ENCODE measurements around the gene POLR3B. TPM values are rescaled to one million over a fixed set of nuclear protein-coding genes. Genes with fewer than 3 reads are reported as not detected.

POLR3B gene
- total and polyA plus RNA-seq, 9 of the 15 experiments (the other 6 are each of a cell fraction or from before 2014, with no cell fraction given): 7.6 to 17.9 (median 14.4) TPM

DNA sequence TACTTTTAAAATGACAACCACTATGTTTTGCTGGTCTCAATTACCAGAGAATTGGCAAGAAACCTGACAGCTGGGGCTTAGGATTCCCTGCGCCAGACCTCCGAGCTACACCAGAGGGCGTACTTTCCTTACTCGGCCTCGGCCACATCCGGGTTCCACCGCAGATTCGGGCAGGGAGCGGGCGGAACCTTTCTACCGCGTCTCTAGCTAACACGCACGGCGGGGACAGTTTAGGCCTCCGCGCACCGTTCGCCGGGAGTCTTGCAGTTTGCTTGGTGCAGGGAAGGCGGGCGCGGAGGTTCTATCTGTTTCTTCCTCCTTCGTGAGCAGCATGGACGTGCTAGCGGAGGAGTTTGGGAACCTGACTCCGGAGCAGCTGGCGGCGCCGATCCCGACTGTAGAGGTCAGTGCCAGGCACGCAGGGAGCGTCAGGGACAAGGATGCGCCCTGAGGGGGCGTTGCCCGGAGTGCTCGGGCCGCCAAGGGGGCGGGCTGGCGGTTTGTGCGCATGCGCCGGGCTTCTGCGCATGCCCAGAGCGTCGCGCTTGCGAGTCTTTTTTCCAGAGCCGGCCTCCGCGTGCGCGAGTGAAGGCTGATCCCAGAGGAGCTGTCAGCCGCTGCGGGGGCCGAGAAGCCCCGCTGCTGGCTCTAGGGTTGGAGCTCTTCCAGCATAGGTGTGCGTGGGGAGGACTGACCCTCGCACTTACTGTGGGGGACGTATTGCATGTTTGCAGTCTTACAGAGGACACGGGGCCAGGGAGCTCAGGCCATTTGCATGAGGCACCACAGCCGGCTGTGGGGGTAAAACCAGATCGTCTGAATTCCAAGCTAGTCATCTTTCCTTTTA is at the start of gene POLR3B (continued):
- TF ChIP-seq, protein P1, sequence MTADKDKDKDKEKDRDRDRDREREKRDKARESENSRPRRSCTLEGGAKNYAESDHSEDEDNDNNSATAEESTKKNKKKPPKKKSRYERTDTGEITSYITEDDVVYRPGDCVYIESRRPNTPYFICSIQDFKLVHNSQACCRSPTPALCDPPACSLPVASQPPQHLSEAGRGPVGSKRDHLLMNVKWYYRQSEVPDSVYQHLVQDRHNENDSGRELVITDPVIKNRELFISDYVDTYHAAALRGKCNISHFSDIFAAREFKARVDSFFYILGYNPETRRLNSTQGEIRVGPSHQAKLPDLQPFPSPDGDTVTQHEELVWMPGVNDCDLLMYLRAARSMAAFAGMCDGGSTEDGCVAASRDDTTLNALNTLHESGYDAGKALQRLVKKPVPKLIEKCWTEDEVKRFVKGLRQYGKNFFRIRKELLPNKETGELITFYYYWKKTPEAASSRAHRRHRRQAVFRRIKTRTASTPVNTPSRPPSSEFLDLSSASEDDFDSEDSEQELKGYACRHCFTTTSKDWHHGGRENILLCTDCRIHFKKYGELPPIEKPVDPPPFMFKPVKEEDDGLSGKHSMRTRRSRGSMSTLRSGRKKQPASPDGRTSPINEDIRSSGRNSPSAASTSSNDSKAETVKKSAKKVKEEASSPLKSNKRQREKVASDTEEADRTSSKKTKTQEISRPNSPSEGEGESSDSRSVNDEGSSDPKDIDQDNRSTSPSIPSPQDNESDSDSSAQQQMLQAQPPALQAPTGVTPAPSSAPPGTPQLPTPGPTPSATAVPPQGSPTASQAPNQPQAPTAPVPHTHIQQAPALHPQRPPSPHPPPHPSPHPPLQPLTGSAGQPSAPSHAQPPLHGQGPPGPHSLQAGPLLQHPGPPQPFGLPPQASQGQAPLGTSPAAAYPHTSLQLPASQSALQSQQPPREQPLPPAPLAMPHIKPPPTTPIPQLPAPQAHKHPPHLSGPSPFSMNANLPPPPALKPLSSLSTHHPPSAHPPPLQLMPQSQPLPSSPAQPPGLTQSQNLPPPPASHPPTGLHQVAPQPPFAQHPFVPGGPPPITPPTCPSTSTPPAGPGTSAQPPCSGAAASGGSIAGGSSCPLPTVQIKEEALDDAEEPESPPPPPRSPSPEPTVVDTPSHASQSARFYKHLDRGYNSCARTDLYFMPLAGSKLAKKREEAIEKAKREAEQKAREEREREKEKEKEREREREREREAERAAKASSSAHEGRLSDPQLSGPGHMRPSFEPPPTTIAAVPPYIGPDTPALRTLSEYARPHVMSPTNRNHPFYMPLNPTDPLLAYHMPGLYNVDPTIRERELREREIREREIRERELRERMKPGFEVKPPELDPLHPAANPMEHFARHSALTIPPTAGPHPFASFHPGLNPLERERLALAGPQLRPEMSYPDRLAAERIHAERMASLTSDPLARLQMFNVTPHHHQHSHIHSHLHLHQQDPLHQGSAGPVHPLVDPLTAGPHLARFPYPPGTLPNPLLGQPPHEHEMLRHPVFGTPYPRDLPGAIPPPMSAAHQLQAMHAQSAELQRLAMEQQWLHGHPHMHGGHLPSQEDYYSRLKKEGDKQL (CRISPR knock-in tag; IDR thresholded peaks at IDR 0.05; ENCODE audit: borderline replicate concordance): no peak
- TF ChIP-seq, protein P2, sequence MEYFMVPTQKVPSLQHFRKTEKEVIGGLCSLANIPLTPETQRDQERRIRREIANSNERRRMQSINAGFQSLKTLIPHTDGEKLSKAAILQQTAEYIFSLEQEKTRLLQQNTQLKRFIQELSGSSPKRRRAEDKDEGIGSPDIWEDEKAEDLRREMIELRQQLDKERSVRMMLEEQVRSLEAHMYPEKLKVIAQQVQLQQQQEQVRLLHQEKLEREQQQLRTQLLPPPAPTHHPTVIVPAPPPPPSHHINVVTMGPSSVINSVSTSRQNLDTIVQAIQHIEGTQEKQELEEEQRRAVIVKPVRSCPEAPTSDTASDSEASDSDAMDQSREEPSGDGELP (CRISPR knock-in tag; IDR thresholded peaks at IDR 0.05; ENCODE audit: borderline replicate concordance): peak; percentile 97
- 0 out of 2 replicates have a peak, but pooled peaks have one; percentile 4 for TF ChIP-seq HIVEP1 (CRISPR knock-in tag; IDR thresholded peaks at IDR 0.05)
- TF ChIP-seq POLR2AphosphoS2 (IDR thresholded peaks at IDR 0.05; ENCODE audit: low read length): 0 out of 2 replicates have a peak, but pooled peaks have one; percentile 35
- peak; percentile 79 for TF ChIP-seq SMARCA5 (IDR thresholded peaks at IDR 0.05)
- TF ChIP-seq KDM1A (IDR thresholded peaks at IDR 0.05): 0 out of 4 replicates have a peak, but pooled peaks of 1 of the 2 experiments have one; percentile 16
- TF ChIP-seq, protein P3, sequence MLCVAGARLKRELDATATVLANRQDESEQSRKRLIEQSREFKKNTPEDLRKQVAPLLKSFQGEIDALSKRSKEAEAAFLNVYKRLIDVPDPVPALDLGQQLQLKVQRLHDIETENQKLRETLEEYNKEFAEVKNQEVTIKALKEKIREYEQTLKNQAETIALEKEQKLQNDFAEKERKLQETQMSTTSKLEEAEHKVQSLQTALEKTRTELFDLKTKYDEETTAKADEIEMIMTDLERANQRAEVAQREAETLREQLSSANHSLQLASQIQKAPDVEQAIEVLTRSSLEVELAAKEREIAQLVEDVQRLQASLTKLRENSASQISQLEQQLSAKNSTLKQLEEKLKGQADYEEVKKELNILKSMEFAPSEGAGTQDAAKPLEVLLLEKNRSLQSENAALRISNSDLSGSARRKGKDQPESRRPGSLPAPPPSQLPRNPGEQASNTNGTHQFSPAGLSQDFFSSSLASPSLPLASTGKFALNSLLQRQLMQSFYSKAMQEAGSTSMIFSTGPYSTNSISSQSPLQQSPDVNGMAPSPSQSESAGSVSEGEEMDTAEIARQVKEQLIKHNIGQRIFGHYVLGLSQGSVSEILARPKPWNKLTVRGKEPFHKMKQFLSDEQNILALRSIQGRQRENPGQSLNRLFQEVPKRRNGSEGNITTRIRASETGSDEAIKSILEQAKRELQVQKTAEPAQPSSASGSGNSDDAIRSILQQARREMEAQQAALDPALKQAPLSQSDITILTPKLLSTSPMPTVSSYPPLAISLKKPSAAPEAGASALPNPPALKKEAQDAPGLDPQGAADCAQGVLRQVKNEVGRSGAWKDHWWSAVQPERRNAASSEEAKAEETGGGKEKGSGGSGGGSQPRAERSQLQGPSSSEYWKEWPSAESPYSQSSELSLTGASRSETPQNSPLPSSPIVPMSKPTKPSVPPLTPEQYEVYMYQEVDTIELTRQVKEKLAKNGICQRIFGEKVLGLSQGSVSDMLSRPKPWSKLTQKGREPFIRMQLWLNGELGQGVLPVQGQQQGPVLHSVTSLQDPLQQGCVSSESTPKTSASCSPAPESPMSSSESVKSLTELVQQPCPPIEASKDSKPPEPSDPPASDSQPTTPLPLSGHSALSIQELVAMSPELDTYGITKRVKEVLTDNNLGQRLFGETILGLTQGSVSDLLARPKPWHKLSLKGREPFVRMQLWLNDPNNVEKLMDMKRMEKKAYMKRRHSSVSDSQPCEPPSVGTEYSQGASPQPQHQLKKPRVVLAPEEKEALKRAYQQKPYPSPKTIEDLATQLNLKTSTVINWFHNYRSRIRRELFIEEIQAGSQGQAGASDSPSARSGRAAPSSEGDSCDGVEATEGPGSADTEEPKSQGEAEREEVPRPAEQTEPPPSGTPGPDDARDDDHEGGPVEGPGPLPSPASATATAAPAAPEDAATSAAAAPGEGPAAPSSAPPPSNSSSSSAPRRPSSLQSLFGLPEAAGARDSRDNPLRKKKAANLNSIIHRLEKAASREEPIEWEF (CRISPR knock-in tag; IDR thresholded peaks at IDR 0.05): no peak
- no peak for TF ChIP-seq KAT8 (IDR thresholded peaks at IDR 0.05; ENCODE audit: low read depth)
- TF ChIP-seq FOXJ3 (CRISPR knock-in tag; IDR thresholded peaks at IDR 0.05): no peak
- TF ChIP-seq PML (IDR thresholded peaks at IDR 0.05; ENCODE audit: low read length): no peak; the same call in 1 of the 2 replicates
- no peak for TF ChIP-seq CBX2 (IDR thresholded peaks at IDR 0.05; ENCODE audit: insufficient read depth, low read length, poor library complexity, severe bottlenecking)

Data from K562 (cell line).